GM12872 (cell line): ENCODE data around the gene OGFR.

Experiments used
- TF ChIP-seq, protein P1 (sequence below): IDR thresholded peaks from 3 replicates; pipeline ENCODE4 v1.5.1; 2011; ENCODE audit warnings: low read depth, mild to moderate bottlenecking, low read length, moderate library complexity; ENCODE audit not compliant: insufficient read depth

Gene OGFR

DNA sequence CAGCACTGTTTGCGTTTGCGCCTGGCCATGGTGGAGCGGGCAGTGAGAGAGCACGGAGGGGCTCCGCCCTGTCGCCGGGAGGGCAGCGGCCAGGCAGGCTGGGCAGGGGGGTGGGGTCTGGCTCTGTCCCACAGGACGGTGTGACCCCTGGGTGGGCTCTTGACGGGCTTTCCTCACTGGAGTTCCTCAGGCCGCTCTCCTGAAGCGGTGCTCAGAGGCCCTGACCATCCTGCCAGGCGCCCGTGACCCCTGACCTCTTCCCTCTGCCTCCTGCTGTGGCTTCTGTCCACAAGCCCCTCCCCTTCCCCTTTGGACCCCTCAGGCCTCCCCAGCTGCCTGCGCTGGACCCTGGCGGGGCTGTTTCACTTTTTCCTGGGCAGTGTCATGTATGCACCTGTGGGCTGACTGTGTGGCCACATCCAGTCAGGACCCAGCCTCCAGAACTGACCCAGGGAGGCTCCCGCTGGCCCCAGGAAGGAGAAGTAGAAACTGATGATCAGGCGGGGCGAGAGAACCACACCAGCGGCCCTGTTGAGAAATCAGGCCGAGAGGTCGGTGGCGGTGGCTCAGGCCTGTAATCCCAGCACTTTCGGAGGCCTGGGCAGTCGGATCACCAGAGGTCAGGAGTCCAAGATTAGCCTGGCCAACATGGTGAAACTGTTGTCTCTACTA is 1.2 kb downstream of the OGFR start:
- TF ChIP-seq, protein P1, sequence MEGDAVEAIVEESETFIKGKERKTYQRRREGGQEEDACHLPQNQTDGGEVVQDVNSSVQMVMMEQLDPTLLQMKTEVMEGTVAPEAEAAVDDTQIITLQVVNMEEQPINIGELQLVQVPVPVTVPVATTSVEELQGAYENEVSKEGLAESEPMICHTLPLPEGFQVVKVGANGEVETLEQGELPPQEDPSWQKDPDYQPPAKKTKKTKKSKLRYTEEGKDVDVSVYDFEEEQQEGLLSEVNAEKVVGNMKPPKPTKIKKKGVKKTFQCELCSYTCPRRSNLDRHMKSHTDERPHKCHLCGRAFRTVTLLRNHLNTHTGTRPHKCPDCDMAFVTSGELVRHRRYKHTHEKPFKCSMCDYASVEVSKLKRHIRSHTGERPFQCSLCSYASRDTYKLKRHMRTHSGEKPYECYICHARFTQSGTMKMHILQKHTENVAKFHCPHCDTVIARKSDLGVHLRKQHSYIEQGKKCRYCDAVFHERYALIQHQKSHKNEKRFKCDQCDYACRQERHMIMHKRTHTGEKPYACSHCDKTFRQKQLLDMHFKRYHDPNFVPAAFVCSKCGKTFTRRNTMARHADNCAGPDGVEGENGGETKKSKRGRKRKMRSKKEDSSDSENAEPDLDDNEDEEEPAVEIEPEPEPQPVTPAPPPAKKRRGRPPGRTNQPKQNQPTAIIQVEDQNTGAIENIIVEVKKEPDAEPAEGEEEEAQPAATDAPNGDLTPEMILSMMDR: no peak

DNA sequence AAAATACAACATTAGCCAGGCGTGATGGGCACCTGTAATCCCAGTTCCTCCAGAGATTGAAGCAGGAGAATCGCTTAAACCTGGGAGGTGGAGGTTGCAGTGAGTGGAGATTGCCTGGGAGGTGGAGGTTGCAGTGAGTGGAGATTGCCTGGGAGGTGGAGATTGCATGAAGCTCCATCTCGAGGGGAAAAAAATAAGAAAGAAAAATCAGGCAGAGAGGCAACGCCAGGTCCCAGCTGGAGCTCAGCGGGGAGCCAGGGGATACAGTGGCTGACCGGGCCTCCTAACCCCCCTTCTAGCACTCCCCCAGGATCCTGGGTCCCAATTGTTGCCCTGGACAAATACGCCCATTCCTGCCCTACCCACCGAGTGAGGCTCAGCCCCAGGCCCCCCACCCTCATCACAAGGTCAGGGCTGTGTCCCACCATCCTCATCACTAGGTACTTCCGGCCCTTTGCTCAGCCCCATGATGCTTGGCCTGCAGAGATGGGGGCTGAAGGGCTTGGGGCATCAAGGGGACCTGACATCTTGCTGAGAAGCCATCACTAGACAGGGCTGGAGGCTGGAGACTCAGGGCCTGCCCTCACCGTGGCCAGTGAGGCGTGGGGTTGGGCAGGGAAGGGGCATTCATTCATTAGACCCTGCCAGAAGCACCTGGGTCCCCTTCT is 1.9 kb downstream of the OGFR start:
- TF ChIP-seq, protein P1: no peak

DNA sequence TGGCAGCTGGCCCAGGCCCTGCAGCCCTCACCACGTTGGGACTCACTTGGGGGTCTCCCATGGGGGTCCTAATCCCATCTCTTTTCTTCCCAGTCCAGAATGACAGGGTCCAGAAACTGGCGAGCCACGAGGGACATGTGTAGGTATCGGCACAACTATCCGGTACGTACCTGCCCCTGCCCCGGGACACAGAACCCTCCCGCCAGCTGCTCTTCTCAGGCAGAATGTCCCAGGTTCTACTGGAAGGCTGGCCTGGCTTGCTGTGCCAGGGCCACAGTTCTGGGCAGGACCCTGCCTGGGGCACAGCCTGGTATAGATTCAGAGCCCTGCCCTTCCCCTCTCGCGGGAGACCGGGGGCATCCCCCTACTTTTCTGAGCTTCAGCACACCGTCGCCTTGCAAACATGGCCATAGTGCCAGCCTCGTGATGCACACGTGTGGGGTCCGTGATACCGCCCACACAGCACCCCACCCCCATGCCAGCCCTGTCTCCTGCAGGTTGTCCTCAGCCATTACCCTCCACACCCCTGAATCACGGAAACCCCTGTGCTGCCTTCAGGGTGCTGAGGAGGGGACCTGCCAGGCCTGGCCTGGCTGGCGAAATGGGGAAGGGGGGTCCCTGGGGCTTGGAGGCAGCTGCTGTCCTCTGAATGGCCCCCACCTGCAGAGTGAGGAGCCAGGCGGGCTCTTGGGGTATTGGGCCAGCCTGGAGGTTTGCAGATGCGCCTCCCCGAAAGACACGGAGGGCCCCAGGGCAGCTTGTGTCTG is 3.0 kb downstream of the OGFR start:
- TF ChIP-seq, protein P1: no peak

DNA sequence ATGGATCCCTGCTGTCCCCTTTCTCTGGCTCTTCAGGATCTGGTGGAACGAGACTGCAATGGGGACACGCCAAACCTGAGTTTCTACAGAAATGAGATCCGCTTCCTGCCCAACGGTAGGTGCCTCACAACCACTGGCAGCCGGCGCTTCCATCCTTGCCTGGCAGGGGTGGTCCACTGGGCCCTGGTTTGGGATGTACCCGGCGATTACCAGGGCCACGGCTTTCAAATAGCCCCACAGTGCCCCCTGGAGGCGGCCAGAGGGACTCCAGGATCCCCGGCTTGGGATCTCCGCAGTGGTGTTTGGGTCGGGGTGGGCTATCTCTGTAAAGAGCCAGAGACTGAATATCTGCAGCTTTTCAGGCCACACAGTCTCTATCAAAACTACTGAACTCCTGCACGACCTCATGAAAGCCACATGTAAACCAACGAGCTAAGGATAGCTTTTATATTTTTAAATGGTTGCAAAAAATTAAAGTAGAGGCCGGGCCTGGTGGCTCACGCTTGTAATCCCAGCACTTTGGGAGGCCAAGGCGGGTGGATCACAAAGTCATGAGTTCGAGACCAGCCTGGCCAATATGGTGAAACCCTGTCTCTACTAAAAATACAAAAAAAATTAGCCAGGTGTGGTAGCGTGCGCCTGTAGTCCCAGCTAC is 3.7 kb downstream of the OGFR start:
- TF ChIP-seq, protein P1: peak; percentile 91

DNA sequence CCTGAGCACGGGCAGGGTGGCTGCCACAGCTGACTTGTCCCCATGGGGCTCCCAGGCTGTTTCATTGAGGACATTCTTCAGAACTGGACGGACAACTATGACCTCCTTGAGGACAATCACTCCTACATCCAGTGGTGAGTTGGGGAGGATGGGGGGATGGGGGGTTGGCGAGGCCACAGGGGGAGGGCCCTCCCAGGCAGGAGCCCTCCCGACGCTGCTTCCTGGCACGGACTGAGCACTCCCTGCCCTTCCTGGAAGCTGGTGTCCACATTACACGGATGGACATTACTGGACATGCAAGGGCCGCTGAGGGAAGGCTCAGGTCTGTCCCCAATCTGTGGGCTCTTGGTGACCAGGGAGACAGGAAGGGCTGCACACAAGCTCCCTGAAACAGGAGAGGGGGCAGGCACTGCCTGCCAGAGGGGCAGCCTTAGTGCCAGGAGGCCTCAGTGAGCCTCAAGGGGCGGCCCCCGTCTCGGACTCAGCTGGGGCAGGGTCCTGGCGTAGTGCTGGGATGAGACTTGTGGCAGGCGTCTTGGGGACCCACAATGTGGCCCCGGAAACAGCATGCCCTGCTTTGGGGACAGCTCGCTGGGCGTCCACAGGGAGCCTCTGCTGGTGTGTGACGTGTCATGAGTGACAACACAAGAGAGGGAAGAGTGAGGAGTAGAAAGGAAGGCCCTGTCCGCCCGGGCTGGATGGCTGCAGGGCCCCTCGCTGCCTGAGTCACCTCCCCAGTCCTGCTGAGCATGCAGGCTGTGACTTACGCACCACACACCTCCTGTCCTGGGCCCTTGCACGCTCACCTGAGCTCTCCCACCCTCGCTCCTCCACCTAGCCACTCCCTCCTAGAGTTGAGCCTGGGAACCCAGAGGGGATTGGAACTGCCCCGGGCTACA is 5.1 kb downstream of the OGFR start:
- TF ChIP-seq, protein P1: no peak

DNA sequence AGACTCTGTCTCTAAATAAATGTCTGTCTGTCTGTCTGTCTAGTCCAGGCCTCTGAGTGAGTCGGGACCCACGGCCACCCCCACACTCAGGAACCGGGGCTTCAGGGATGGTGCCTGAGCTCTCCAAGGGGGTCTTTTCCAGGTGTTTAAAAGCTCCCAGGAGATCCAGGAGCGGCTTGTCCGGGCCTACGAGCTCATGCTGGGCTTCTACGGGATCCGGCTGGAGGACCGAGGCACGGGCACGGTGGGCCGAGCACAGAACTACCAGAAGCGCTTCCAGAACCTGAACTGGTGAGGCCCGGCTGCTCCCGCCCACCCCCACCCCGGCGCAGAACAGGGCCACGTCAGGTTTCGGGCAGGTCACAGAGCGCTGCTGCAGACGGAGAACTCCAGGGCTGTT is 6.7 kb downstream of the OGFR start:
- TF ChIP-seq, protein P1: no peak

DNA sequence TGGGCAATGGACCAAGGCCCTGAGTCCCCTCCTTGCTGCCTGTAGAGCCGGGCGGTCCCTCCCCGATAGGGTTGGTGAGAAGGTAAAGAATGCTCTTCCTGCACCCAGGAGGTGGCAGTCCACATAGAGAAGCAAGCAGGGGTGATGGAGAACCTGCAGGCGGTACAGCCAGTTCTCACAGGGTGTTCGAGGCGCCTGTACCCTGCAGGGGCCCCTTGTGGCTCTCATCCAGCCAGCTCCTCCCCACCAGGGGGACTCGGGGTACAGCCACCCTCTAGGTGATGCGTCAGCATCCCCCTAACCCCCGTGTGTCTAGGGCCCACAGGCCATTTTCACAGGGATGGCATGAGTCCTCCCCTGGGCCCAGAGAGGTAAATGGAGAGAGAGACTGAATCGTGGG is 7.1 kb downstream of the OGFR start:
- TF ChIP-seq, protein P1: no peak
